Upper lobe of right lung (tissue), 1 donor: ENCODE measurements around the gene KIZ. TPM values are rescaled to one million over a fixed set of nuclear protein-coding genes. Genes with fewer than 3 reads are reported as not detected.

ENCODE experiments used
- ATAC-seq: fragments of 200-7000 bp; cut with Tn5 transposase; one replicate; pipeline ENCODE4 v1.9.1; 2020; ENCODE audit warnings: mild to moderate bottlenecking, moderate library complexity
- DNase-seq: peaks from one replicate; pipeline ENCODE4 v3.0.0-alpha.2; 2020
- H3K27ac ChIP-seq: fragments of 200-600 bp; one replicate; pipeline ENCODE4 v1.8.0; 2022
- H3K27me3 ChIP-seq: fragments of 200-600 bp; one replicate; pipeline ENCODE4 v1.8.0; 2022; ENCODE audit warnings: mild to moderate bottlenecking
- H3K36me3 ChIP-seq: fragments of 200-600 bp; one replicate; pipeline ENCODE4 v1.8.0; 2022
- H3K4me1 ChIP-seq: fragments of 200-600 bp; one replicate; pipeline ENCODE4 v1.8.0; 2022
- H3K4me3 ChIP-seq: fragments of 200-600 bp; one replicate; pipeline ENCODE4 v1.8.0; 2022; ENCODE audit warnings: mild to moderate bottlenecking
- H3K9me3 ChIP-seq: fragments of 200-600 bp; one replicate; pipeline ENCODE4 v1.8.0; 2022
- CTCF ChIP-seq: fragments of 200-600 bp; IDR thresholded peaks from one replicate; pipeline ENCODE4 v1.8.0; 2022; ENCODE audit warnings: antibody characterized with exemption
- intact Hi-C: fragments of 100-400 bp; cut with DNase I; formaldehyde crosslinking; loops from one replicate; pipeline ENCODE4 v1.11.0; 2022
- total RNA-seq: library from RNA; stranded (reverse); fragmentation: NEBNext Ultra II Directional; extraction: Animal tissue kit (Norgen Biotek cat#: 25700); gene quantifications from one replicate; pipeline ENCODE4 v1.2.1, GENCODE V29; 2021
- donor health status: DM: no; HTN: yes; CAD: no; lungs with severe emphysema.

Gene KIZ
- total RNA-seq, 1 donor from 2014 or later = 16.2 TPM

DNA sequence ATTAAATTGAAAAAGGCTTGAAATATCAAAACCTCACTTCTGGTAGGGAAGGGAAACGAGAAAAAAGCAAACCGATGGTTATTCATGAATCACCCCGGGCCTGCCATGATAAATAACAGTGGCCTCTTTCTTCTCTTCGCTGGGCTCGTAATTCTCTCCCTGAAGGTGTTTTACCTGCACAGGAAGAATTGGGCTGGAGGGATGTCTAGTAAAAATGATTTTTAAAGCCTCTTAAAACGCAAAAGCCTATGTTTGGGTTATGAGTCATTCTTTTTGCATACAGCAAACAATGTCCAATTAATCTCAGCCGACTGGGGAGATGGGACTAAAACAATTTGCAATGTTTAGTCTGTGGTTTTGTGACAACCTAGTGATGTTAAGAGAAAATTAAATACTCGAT is 36.5 kb upstream of the KIZ start:
- no peak overlapping the region for H3K4me3 ChIP-seq
- H3K27me3 ChIP-seq = peaks cover 49% of the 10 kb centered on the region
- no peaks in the 10 kb centered on the region for H3K9me3 ChIP-seq
- DNase-seq = no peak
- TF ChIP-seq CTCF = no peak
- H3K36me3 ChIP-seq = no peaks in the 10 kb centered on the region
- H3K4me1 ChIP-seq = no peaks in the 10 kb centered on the region
- intact Hi-C loops = no loop called here
- no peak for ATAC-seq
- H3K27ac ChIP-seq = no peak overlapping the region

DNA sequence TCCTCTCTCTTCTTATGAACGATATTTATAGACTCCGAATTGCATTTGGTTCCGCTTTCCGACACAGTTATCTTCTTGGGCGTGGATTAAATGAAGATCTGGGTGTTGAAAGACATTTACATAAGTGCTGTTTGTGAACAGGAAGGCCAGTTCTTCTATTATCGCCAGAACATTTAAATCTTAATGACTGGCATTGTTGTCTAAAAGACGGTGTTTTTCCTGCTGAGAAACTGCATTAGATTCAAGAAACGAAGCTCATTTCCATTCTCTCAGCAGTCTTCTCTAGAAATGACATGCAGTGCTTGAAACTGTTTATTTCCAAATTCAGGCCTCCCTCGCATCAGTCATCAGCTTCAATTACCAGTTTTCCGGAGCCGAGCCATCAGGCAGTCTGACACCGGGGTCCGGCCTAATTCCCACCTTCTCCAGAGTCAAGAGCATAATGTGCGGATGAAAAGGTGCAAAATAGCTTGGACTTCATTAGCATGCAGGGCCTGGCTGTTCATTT is 35.7 kb upstream of the KIZ start:
- H3K27ac ChIP-seq = no peak overlapping the region
- no peaks in the 10 kb centered on the region for H3K36me3 ChIP-seq
- H3K27me3 ChIP-seq = peaks cover 52% of the 10 kb centered on the region
- no peak overlapping the region for H3K4me3 ChIP-seq
- DNase-seq = no peak
- ATAC-seq = peak; percentile 43
- no peaks in the 10 kb centered on the region for H3K4me1 ChIP-seq
- no peak for TF ChIP-seq CTCF
- H3K9me3 ChIP-seq = no peaks in the 10 kb centered on the region
- intact Hi-C loops = no loop called here

GRCh38 chr20:21090721-21091120 is 35.2 kb upstream of the KIZ start:
- ATAC-seq (no peak), DNase-seq (no peak)
- Histone ChIP-seq H3K27ac (no peak overlapping the region), H3K36me3 (no peaks in the 10 kb centered on the region), H3K4me1 (no peaks in the 10 kb centered on the region), H3K4me3 (no peak overlapping the region), H3K27me3 (peaks cover 52% of the 10 kb centered on the region), H3K9me3 (no peaks in the 10 kb centered on the region)
- intact Hi-C loops = no loop called here
- TF ChIP-seq CTCF = no peak

DNA sequence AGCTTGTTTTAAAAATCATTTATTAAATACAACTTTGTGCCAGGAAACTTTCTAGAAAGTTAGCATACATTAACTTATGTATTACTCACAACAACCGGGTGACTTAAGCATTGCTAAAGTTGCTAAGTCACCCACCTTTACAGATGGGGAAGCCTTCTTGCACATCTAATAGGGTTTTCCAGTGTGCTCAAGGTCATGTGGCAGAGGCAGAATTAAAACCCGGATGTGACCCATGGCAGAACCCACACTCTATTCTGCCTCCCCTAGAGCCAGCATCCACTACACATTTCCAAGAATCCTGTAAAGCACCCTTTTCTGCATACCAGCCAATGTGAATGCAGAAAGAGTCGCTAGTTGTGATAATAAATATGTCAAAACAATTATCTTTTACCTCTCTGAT is 33.1 kb upstream of the KIZ start:
- Histone ChIP-seq H3K27ac (no peak overlapping the region), H3K27me3 (peaks cover 52% of the 10 kb centered on the region), H3K36me3 (no peaks in the 10 kb centered on the region), H3K4me1 (no peaks in the 10 kb centered on the region), H3K9me3 (no peaks in the 10 kb centered on the region), H3K4me3 (no peak overlapping the region)
- no peak for DNase-seq
- ATAC-seq = no peak
- no peak for TF ChIP-seq CTCF
- intact Hi-C loops = no loop called here

DNA sequence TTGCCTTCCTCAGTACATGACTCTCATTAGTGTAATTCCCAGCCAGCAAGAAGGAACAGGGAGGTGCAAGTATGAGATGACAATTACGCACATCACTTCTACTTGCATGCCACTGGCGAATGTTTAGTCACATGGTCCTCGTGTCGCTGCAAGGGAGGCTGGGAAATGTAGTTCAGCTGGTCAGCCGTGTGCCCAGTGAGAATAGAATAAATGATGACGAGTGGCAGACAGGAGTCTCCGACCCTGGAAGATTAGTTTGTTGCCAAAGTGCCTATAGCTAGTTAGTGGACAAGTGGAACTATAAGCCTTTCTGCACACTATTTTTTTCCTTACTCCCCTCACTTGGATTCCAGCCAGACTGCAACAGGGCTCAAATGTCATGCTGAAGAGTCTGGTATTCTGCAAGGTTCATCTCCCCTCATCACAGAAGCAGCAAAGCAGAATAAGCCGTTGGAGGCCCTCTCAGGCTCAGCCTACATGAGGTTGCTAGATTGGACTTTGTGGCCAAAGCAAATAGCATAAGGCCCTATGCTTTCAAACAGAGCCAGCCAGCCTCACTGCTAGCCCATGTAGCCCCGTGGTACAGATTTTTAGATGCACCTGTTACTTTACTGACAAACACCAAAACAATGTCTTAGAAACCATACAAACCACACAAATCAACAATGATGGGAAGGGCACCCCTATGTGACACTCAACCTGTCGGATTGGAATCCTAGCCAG is 29.4 kb upstream of the KIZ start:
- Histone ChIP-seq H3K27me3 (peaks cover 56% of the 10 kb centered on the region), H3K9me3 (no peaks in the 10 kb centered on the region), H3K4me3 (no peak overlapping the region), H3K36me3 (no peaks in the 10 kb centered on the region), H3K27ac (no peak overlapping the region), H3K4me1 (peaks cover 20% of the 10 kb centered on the region)
- ATAC-seq = peak; percentile 78
- no peak for TF ChIP-seq CTCF
- intact Hi-C loops = no loop called here
- DNase-seq = no peak
